Measurements from ENCODE around the gene TBC1D22A. TPM values are rescaled to one million over a fixed set of nuclear protein-coding genes. Genes with fewer than 3 reads are reported as not detected.

TBC1D22A gene
- total RNA-seq, 1 experiment from 2014 or later, result 7.9 TPM

- DNase-seq (ENCODE audit: low spot score), result no peak
Measured at GRCh38 chr22:47199261-47199978, 437.0 kb downstream of the TBC1D22A start.

GRCh38 chr22:47199979-47200272 lies 437.5 kb downstream of the TBC1D22A start:
- DNase-seq (ENCODE audit: low spot score), result no peak

GRCh38 chr22:47200273-47201051 lies 438.0 kb downstream of the TBC1D22A start:
- DNase-seq (ENCODE audit: low spot score), result no peak

- DNase-seq (ENCODE audit: low spot score), result no peak
Measured at GRCh38 chr22:47201186-47201995, 438.9 kb downstream of the TBC1D22A start.

- no peak for DNase-seq (ENCODE audit: low spot score)
Measured at GRCh38 chr22:47201996-47202818, 439.8 kb downstream of the TBC1D22A start.

GRCh38 chr22:47202819-47203553 lies 440.5 kb downstream of the TBC1D22A start:
- DNase-seq (ENCODE audit: low spot score), result no peak

GRCh38 chr22:47203554-47203991 lies 441.1 kb downstream of the TBC1D22A start:
- no peak for DNase-seq (ENCODE audit: low spot score)

- no peak for DNase-seq (ENCODE audit: low spot score)
Measured at GRCh38 chr22:47204002-47204979, 441.8 kb downstream of the TBC1D22A start.

- DNase-seq (ENCODE audit: low spot score), result no peak
Measured at GRCh38 chr22:47205081-47205491, 442.6 kb downstream of the TBC1D22A start.

- no peak for DNase-seq (ENCODE audit: low spot score)
Measured at GRCh38 chr22:47205554-47205953, 443.1 kb downstream of the TBC1D22A start.

GRCh38 chr22:47206164-47206563 lies 443.7 kb downstream of the TBC1D22A start:
- DNase-seq (ENCODE audit: low spot score), result no peak

GRCh38 chr22:47206666-47207218 lies 444.3 kb downstream of the TBC1D22A start:
- DNase-seq (ENCODE audit: low spot score), result no peak

GRCh38 chr22:47207387-47207786 lies 444.9 kb downstream of the TBC1D22A start:
- no peak for DNase-seq (ENCODE audit: low spot score)

GRCh38 chr22:47207846-47208554 lies 445.6 kb downstream of the TBC1D22A start:
- DNase-seq (ENCODE audit: low spot score), result no peak

GRCh38 chr22:47208630-47209029 lies 446.2 kb downstream of the TBC1D22A start:
- no peak for DNase-seq (ENCODE audit: low spot score)

GRCh38 chr22:47209040-47209514 lies 446.6 kb downstream of the TBC1D22A start:
- no peak for DNase-seq (ENCODE audit: low spot score)

- DNase-seq (ENCODE audit: low spot score), result no peak
Measured at GRCh38 chr22:47209547-47210023, 447.1 kb downstream of the TBC1D22A start.

GRCh38 chr22:47210112-47210657 lies 447.7 kb downstream of the TBC1D22A start:
- no peak for DNase-seq (ENCODE audit: low spot score)
